CD1c-positive myeloid dendritic cell (primary cell): Measurements from ENCODE around the gene CDH12.
"Not testable (repeated sequence)": the region's sequence is repeated elsewhere in the genome, so short reads cannot be mapped to it uniquely, and the experiment has no call there.

ENCODE experiments used
- DNase-seq: peaks from one replicate; pipeline ENCODE4 v3.0.0-alpha.2; 2016; ENCODE audit errors: extremely low spot score

Gene CDH12

GRCh38 chr5:22293147-22293546 lies 560.0 kb downstream of the CDH12 start:
- DNase-seq: no peak

DNA sequence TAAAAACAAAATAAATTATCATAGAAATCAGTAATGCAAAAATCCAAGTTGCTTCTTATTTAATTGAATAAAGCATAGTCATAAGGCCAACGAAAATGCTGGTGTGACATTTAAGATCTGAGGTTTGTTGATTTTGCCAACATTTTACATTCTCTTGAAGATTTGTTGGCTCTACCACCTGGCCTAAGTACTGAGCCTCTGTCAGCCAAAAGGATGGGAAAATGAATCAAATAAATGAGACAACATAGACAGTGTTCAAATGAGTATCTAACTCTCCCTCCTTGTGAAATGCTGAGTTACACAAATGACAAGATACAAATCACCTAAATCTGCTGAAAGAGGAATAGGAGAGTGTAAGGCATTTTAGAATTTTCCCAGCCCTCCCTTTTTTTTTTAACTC lies 575.0 kb downstream of the CDH12 start:
- no peak for DNase-seq

DNA sequence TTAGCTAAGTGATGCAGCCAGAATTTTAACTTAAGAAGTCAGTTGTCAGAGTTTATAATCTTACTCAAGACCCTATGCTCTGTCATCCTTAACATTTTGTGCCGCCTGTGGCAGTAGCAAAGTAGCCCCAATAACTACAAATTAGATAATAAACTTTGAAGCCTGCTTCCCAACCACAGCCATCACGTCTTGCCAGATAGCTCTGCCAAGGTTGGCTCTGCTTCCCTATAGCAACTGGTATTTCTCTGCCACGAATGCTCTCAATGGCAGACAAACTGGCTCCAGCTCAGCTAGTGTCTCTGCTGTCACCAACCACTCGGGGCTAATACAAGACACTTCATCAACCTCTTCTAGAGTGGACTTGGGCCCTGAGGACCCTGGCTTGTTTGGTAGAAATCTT lies 576.1 kb downstream of the CDH12 start:
- no peak for DNase-seq

GRCh38 chr5:22265855-22266254 lies 587.3 kb downstream of the CDH12 start:
- DNase-seq: not testable (repeated sequence)

DNA sequence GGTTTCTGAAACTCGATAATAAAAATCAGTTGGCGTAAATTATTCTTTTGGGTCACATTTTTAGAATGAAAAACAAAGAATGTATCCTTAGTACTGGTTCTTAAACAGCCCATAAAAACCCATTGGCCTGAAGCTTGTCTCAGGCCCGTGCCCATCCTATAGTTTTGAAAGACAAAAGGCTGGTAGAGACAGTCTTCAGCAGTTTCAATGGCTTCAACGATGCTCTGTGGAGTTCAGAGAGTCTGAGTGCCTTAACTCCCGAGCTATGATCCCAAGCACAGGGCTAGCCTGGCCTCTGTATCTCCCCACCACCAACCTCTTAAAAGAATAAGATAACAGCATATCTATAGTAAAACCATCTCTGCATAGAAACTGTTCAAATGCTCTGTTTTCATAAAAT lies 595.0 kb downstream of the CDH12 start:
- DNase-seq: no peak

DNA sequence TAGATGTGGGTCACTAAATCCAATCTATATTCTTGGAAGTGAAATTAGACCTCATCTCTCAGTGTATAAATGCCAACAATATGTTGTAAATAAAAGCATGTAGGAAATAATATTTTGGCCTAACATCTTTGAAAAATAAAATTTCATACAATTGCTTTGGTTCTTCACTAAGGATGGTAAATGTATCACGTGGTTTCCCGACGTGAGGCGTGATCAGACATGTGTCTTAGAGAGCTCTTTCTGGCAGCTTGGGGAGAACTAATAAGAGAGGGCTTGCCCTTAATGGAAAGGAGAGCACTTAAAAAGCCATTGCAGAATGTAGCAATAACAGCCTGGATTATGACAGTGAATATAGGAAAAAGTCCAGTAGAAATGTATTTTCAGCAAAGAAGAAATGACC lies 602.6 kb downstream of the CDH12 start:
- DNase-seq: no peak

DNA sequence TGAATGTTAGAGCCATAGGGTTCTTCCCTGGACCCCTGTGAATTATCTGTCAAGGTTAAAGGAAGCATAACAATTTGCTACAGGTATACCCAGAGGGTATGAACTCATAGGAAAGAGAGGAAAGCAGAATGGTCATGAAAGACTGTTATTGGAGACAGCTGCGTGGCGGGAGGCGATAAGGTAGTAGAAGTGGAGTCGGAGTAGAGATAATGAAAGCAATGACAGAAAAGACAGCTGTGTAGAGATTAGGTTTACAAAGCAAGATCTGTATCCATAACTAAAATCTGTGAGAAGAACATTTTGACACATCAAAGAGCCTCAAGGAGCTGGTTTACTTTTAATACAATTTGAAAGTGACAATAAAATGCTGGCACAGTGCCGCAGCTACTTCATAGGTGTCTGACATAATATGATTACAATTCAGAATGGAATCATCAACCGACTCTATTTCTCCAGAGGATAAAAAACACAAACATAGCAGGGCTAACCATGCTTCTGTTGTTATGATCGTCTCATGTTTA lies 603.9 kb downstream of the CDH12 start:
- DNase-seq: no peak

DNA sequence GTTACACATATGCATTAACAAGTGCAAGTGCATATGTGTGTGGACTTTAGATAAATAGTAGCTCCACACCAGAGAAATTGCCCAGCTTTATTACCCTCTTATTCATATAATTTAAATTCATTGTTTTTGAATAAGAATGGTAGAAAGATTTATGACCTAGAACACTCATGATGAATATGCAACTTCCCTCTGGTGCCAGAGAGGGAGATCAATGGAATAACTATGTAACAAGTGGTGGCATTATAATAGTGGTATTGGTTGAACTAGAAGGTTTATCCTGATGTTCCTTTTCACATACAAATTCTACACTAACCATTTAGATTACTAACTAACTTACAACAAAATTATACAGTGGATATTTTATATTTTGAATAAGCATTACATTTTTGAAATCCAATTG lies 607.4 kb downstream of the CDH12 start:
- no peak for DNase-seq

- DNase-seq: no peak
Measured at GRCh38 chr5:22242532-22242931, 610.6 kb downstream of the CDH12 start.

- DNase-seq: no peak
Measured at GRCh38 chr5:22238047-22238446, 615.1 kb downstream of the CDH12 start.

GRCh38 chr5:22226423-22226822 lies 626.7 kb downstream of the CDH12 start:
- no peak for DNase-seq

DNA sequence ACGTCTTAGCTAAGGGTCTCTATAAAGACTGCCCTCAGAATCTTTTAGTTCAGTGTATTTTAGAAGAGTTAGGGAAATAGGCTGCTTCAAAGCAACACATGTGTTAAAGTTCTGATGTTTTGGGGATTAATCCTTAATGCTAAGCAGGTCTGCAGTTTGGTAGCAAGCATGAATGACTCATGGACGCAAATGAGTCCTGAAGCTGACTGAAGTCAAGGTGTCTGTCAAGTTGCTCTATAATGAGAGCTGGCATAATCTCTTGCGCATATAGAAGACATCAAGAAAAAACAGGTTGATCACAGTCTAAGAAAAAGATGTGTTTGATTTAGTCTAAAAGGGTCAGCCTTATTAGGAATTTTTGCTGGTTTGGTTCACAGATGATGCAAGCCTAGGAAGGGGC lies 630.1 kb downstream of the CDH12 start:
- no peak for DNase-seq

- DNase-seq: not testable (repeated sequence)
Measured at GRCh38 chr5:22213703-22214495, 639.2 kb downstream of the CDH12 start.

DNA sequence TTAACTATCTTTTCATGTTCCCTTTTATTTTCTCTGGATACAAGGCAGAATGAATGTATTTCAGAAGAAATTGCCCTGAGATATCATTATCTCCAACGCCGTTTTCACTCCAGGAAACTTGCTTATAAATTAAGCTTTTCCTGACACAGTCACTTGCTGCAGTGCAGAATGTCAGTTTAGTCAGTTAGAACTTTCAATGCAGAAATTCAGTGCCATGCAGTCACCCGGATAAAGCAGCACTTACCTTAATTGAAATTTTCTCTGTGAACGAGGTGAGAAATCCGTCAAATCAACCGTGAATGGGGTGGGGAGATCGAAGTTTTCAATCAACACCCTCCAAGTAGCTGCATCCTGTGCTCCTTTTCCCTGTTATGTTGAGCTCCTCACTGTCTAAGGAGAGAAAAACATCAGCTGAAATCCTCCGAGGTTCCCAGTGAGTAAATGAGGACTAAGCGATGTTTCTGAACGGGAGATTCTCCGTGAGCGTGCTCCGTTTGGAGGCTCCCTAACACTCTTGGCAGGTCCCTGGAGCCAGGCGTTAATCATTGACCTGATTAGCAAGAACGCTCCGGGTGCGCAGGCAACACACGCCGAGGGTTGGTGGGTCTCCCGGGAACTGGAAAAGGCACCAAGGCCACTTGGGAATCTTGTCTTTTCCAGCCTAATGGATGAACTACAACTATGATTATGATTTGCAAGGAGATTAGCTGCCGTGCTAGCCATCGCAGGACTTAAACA lies 640.7 kb downstream of the CDH12 start:
- not testable (repeated sequence) for DNase-seq

DNA sequence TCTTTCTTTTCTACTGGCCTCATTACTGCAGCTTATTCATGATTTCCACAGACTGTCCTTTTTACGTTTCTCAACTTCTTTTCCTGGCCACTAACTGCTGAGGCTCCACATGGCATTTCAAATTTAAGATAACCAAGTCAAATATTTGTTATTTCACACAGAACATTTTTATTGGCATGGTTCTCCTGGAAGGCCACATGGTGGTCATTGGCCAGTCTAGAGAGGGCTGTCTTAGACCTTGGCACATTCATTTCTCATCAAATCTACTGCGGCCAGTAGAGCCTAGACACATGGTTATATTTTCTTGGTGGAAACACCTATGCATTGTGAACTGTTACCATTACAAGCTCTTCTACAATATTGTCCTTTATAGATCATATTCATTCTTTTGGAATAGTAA lies 644.7 kb downstream of the CDH12 start:
- not testable (repeated sequence) for DNase-seq

- DNase-seq: not testable (repeated sequence)
Measured at GRCh38 chr5:22188651-22189050, 664.5 kb downstream of the CDH12 start.

DNA sequence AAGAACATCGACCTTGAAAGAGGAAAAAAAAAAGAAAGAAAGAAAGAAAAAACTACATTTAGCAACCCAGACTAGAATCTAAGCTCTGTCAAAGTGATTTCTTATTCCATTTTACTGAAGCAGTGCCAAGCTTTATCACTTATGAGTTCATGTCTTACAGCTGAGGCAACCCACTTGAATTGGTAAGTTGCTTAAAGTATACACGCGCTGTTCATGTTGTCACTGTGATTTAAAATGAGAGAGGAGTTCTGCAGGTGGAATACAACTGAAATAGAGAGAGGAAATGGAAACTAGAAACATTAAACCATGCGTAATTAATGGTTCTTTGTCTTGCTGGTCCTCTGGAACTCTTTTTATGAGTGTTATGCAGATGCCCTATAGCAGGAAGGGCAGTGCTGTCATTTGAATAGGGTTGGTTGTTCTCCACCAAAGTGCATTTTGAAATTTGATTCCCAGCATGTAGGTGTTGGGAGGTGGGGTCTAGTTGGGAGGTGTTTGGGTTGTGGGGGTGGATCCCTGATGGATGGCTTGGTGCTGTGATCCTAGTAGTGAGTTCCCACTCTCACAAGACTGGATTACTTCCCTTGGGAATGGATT lies 665.4 kb downstream of the CDH12 start:
- not testable (repeated sequence) for DNase-seq

GRCh38 chr5:22169226-22169625 lies 683.9 kb downstream of the CDH12 start:
- DNase-seq: not testable (repeated sequence)

- DNase-seq: not testable (repeated sequence)
Measured at GRCh38 chr5:22168704-22169103, 684.4 kb downstream of the CDH12 start.

DNA sequence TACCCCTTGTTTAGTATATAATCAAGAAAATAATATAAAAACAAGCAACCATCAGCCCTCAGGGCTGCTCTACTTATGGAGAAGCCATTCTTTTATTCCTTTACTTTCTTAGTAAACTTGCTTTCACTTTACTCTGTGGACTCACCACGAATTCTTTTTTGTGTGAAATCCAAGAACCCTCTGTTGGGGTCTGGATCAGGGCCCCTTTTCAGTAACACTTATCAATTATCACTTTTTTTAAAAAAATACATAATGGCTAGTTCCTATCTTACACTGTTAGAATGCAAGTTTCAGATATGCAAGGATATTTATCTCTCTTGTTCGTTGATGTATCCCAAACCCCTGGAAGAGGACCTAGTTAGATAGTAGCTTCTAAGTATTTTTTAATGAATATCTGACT lies 687.2 kb downstream of the CDH12 start:
- DNase-seq: not testable (repeated sequence)

- DNase-seq: not testable (repeated sequence)
Measured at GRCh38 chr5:22164910-22165748, 688.0 kb downstream of the CDH12 start.

GRCh38 chr5:22156953-22157352 lies 696.2 kb downstream of the CDH12 start:
- not testable (repeated sequence) for DNase-seq
